ENCODE measurements around the gene PAK1IP1. TPM values are rescaled to one million over a fixed set of nuclear protein-coding genes. Genes with fewer than 3 reads are reported as not detected.
"Not testable (repeated sequence)": the region's sequence is repeated elsewhere in the genome, so short reads cannot be mapped to it uniquely, and the experiment has no call there.

Gene PAK1IP1
- total RNA-seq, 2 experiments from 2014 or later, result 11.1 to 11.6 TPM

- peaks cover 11% of the 10 kb centered on the region for H3K9me3 Mint-ChIP-seq
- H3K27me3 Mint-ChIP-seq, result no peaks in the 10 kb centered on the region
- peak overlapping the region; percentile 96 for H3K27ac Mint-ChIP-seq
- ATAC-seq (ENCODE audit: low read depth), result peak; percentile 14
- POLR2A ChIA-PET, result interaction anchor here (0.6 to 7.5 kb wide), 9 partner anchors 9 to 209 kb away, joined by 3 to 90 read pairs (median 9); partner anchors contain the start of genes C6orf52, PAK1IP1 and TMEM14B
- H3K4me3 Mint-ChIP-seq, result peak overlapping the region; percentile 92
- peak; percentile 47 for DNase-seq
- peaks cover 12% of the 10 kb centered on the region for H3K36me3 Mint-ChIP-seq
- peaks cover 30% of the 10 kb centered on the region for H3K4me1 Mint-ChIP-seq
Observed at GRCh38 chr6:10719296-10719963, 24.7 kb downstream of the PAK1IP1 start.

GRCh38 chr6:10719964-10720264 is 25.1 kb downstream of the PAK1IP1 start:
- peaks cover 12% of the 10 kb centered on the region for H3K36me3 Mint-ChIP-seq
- peaks cover 11% of the 10 kb centered on the region for H3K9me3 Mint-ChIP-seq
- POLR2A ChIA-PET, result interaction anchor here (0.6 to 7.5 kb wide), 11 partner anchors 9 to 209 kb away, joined by 3 to 90 read pairs (median 8); partner anchors contain the start of genes C6orf52, PAK1IP1 and TMEM14B
- ATAC-seq (ENCODE audit: low read depth), result no peak
- H3K4me1 Mint-ChIP-seq, result peaks cover 29% of the 10 kb centered on the region
- peak overlapping the region; percentile 96 for H3K27ac Mint-ChIP-seq
- peak overlapping the region; percentile 92 for H3K4me3 Mint-ChIP-seq
- no peaks in the 10 kb centered on the region for H3K27me3 Mint-ChIP-seq
- DNase-seq, result no peak

- peak overlapping the region; percentile 92 for H3K4me3 Mint-ChIP-seq
Observed at GRCh38 chr6:10720265-10720959, 25.6 kb downstream of the PAK1IP1 start.

GRCh38 chr6:10720960-10721849 is 26.4 kb downstream of the PAK1IP1 start:
- H3K36me3 Mint-ChIP-seq, result peaks cover 12% of the 10 kb centered on the region
- peak overlapping the region; percentile 92 for H3K4me3 Mint-ChIP-seq
- not testable (repeated sequence) for H3K27me3 Mint-ChIP-seq; DNase-seq; ATAC-seq (ENCODE audit: low read depth)
- H3K9me3 Mint-ChIP-seq, result peaks cover 11% of the 10 kb centered on the region
- peak overlapping the region; percentile 96 for H3K27ac Mint-ChIP-seq
- peaks cover 32% of the 10 kb centered on the region for H3K4me1 Mint-ChIP-seq
- POLR2A ChIA-PET, result interaction anchor here (0.6 to 7.5 kb wide), 16 partner anchors 10 to 210 kb away, joined by 3 to 90 read pairs (median 4); partner anchors contain the start of genes C6orf52, PAK1IP1 and TMEM14B

More at GRCh38 chr6:10720265-10720959, 25.6 kb downstream of the PAK1IP1 start:
- Mint-ChIP-seq H3K9me3 (peaks cover 11% of the 10 kb centered on the region), H3K27ac (peak overlapping the region; percentile 96), H3K36me3 (peaks cover 12% of the 10 kb centered on the region), H3K4me1 (peaks cover 31% of the 10 kb centered on the region), H3K27me3 (no peaks in the 10 kb centered on the region)
- peak; percentile 53 for ATAC-seq (ENCODE audit: low read depth)
- POLR2A ChIA-PET, result interaction anchor here (0.6 to 7.5 kb wide), 16 partner anchors 10 to 209 kb away, joined by 3 to 90 read pairs (median 4); partner anchors contain the start of genes C6orf52, PAK1IP1 and TMEM14B
- peak; percentile 83 for DNase-seq

- H3K9me3 Mint-ChIP-seq, result peaks cover 11% of the 10 kb centered on the region
- peaks cover 32% of the 10 kb centered on the region for H3K4me1 Mint-ChIP-seq
- H3K4me3 Mint-ChIP-seq, result peak overlapping the region; percentile 92
- ATAC-seq (ENCODE audit: low read depth) (no peak), DNase-seq (no peak)
- H3K36me3 Mint-ChIP-seq, result peaks cover 14% of the 10 kb centered on the region
- H3K27ac Mint-ChIP-seq, result peak overlapping the region; percentile 96
- no peaks in the 10 kb centered on the region for H3K27me3 Mint-ChIP-seq
- POLR2A ChIA-PET, result interaction anchor here (0.6 to 7.5 kb wide), 6 partner anchors 10 to 193 kb away, joined by 3 to 90 read pairs (median 4); partner anchors contain the start of genes C6orf52, PAK1IP1 and TMEM14B
Observed at GRCh38 chr6:10721850-10722569, 27.2 kb downstream of the PAK1IP1 start.

GRCh38 chr6:10722570-10722819 is 27.7 kb downstream of the PAK1IP1 start:
- peaks cover 11% of the 10 kb centered on the region for H3K9me3 Mint-ChIP-seq
- no peak for DNase-seq

GRCh38 chr6:10722820-10723566 is 28.2 kb downstream of the PAK1IP1 start, which contains the start of gene TMEM14C:
TSS of gene TMEM14C (plus strand) at chr6:10723070. CDS start at chr6:10724614, 1,544 bp downstream.
- ATAC-seq (ENCODE audit: low read depth) (peak; percentile 89), DNase-seq (peak; percentile 84)
- H3K27ac Mint-ChIP-seq, result peak within 1 kb of the TSS; percentile 96
- H3K4me3 Mint-ChIP-seq, result peak within 1 kb of the TSS; percentile 92
- peaks cover 10% of the 10 kb centered on the region for H3K9me3 Mint-ChIP-seq
- POLR2A ChIA-PET, result interaction anchor here (0.7 to 7.5 kb wide), 5 partner anchors 23 to 194 kb away, joined by 3 to 90 read pairs (median 6); partner anchors contain the start of genes C6orf52, PAK1IP1 and TMEM14B
- H3K4me1 Mint-ChIP-seq, result peaks cover 34% of the 10 kb centered on the region
- peaks cover 16% of the 10 kb centered on the region for H3K36me3 Mint-ChIP-seq
- no peaks in the 10 kb centered on the region for H3K27me3 Mint-ChIP-seq

More at GRCh38 chr6:10722570-10722819, 27.7 kb downstream of the PAK1IP1 start:
- peaks cover 32% of the 10 kb centered on the region for H3K4me1 Mint-ChIP-seq
- ATAC-seq (ENCODE audit: low read depth), result no peak
- H3K36me3 Mint-ChIP-seq, result peaks cover 16% of the 10 kb centered on the region
- POLR2A ChIA-PET, result interaction anchor here (1.0 to 7.5 kb wide), 3 partner anchors 24 to 194 kb away, joined by 3 to 90 read pairs (median 42); partner anchors contain the start of genes C6orf52, PAK1IP1 and TMEM14B
- peak overlapping the region; percentile 92 for H3K4me3 Mint-ChIP-seq
- no peaks in the 10 kb centered on the region for H3K27me3 Mint-ChIP-seq
- H3K27ac Mint-ChIP-seq, result peak overlapping the region; percentile 96

- H3K9me3 Mint-ChIP-seq, result peaks cover 8% of the 10 kb centered on the region
- ATAC-seq (ENCODE audit: low read depth) (no peak), DNase-seq (no peak)
- peak overlapping the region; percentile 92 for H3K4me3 Mint-ChIP-seq
- H3K36me3 Mint-ChIP-seq, result peaks cover 15% of the 10 kb centered on the region
- POLR2A ChIA-PET, result interaction anchor here (0.7 to 7.5 kb wide), 3 partner anchors 23 to 28 kb away, joined by 5 to 90 read pairs (median 6); partner anchors contain the start of genes C6orf52, PAK1IP1 and TMEM14B
- H3K27me3 Mint-ChIP-seq, result no peaks in the 10 kb centered on the region
- H3K4me1 Mint-ChIP-seq, result peaks cover 35% of the 10 kb centered on the region
- peak overlapping the region; percentile 96 for H3K27ac Mint-ChIP-seq
Observed at GRCh38 chr6:10723567-10723881, 28.8 kb downstream of the PAK1IP1 start.

- Mint-ChIP-seq H3K4me1 (peaks cover 31% of the 10 kb centered on the region), H3K4me3 (no peak overlapping the region)
Observed at GRCh38 chr6:10725044-10725443, 30.3 kb downstream of the PAK1IP1 start.

GRCh38 chr6:10725716-10726115 is 30.9 kb downstream of the PAK1IP1 start:
- DNase-seq (no peak), ATAC-seq (ENCODE audit: low read depth) (no peak)
- Mint-ChIP-seq H3K4me1 (peaks cover 31% of the 10 kb centered on the region), H3K27ac (no peak overlapping the region), H3K36me3 (peaks cover 15% of the 10 kb centered on the region), H3K27me3 (no peaks in the 10 kb centered on the region), H3K4me3 (no peak overlapping the region), H3K9me3 (no peaks in the 10 kb centered on the region)
- POLR2A ChIA-PET, result no interaction called here

More at GRCh38 chr6:10725044-10725443, 30.3 kb downstream of the PAK1IP1 start:
- no peaks in the 10 kb centered on the region for H3K9me3 Mint-ChIP-seq
- peaks cover 10% of the 10 kb centered on the region for H3K36me3 Mint-ChIP-seq
- POLR2A ChIA-PET, result no interaction called here
- DNase-seq (no peak), ATAC-seq (ENCODE audit: low read depth) (no peak)
- H3K27ac Mint-ChIP-seq, result no peak overlapping the region
- no peaks in the 10 kb centered on the region for H3K27me3 Mint-ChIP-seq

- POLR2A ChIA-PET, result no interaction called here
- H3K36me3 Mint-ChIP-seq, result peaks cover 19% of the 10 kb centered on the region
Observed at GRCh38 chr6:10730254-10730653, 35.5 kb downstream of the PAK1IP1 start.

More at GRCh38 chr6:10730254-10730653, 35.5 kb downstream of the PAK1IP1 start:
- no peaks in the 10 kb centered on the region for H3K27me3 Mint-ChIP-seq
- no peaks in the 10 kb centered on the region for H3K9me3 Mint-ChIP-seq
- no peak overlapping the region for H3K4me3 Mint-ChIP-seq
- no peak for DNase-seq
- ATAC-seq (ENCODE audit: low read depth), result no peak
- H3K27ac Mint-ChIP-seq, result no peak overlapping the region
- peaks cover 5% of the 10 kb centered on the region for H3K4me1 Mint-ChIP-seq
